Choroid plexus epithelial cell (primary cell): ENCODE measurements around the gene VEGFB.

ENCODE experiments used
- DNase-seq: peaks from one replicate; pipeline ENCODE4 v3.0.0-alpha.2; 2010; ENCODE audit warnings: low read depth
- H3K4me3 ChIP-seq: 2 replicates; pipeline ENCODE4 v1.5.1; 2011; ENCODE audit warnings: low read depth, mild to moderate bottlenecking, control low read depth, low read length, moderate library complexity
- CTCF ChIP-seq: conservative IDR thresholded peaks from 2 replicates; pipeline ENCODE4 v1.5.1; 2011; ENCODE audit warnings: low read depth, mild to moderate bottlenecking, control low read depth, inconsistent platforms, low read length, moderate library complexity

VEGFB gene

GRCh38 chr11:64229090-64229743 lies 5.2 kb upstream of the VEGFB start:
- no peak for TF ChIP-seq CTCF
- DNase-seq: no peak

GRCh38 chr11:64229744-64230170 lies 4.6 kb upstream of the VEGFB start:
- TF ChIP-seq CTCF: no peak
- no peak for DNase-seq
- peak overlapping the region; percentile 91 for H3K4me3 ChIP-seq

More at GRCh38 chr11:64229090-64229743, 5.2 kb upstream of the VEGFB start:
- no peak overlapping the region for H3K4me3 ChIP-seq

GRCh38 chr11:64230171-64230984 lies 4.0 kb upstream of the VEGFB start, which contains the start of gene DNAJC4:
TSS of gene DNAJC4 (plus strand) at chr11:64230548. CDS start at chr11:64230855, 307 bp downstream.
- no peak for TF ChIP-seq CTCF
- DNase-seq: peak; percentile 91
- H3K4me3 ChIP-seq: peak within 1 kb of the TSS; percentile 91

GRCh38 chr11:64230985-64231365 lies 3.4 kb upstream of the VEGFB start:
- H3K4me3 ChIP-seq: peak overlapping the region; percentile 91
- no peak for TF ChIP-seq CTCF
- DNase-seq: no peak

GRCh38 chr11:64231546-64231945 lies 2.8 kb upstream of the VEGFB start:
- TF ChIP-seq CTCF: no peak
- DNase-seq: no peak
- H3K4me3 ChIP-seq: no peak overlapping the region

GRCh38 chr11:64232182-64232966 lies 2.0 kb upstream of the VEGFB start:
- no peak for DNase-seq
- no peak for TF ChIP-seq CTCF

More at GRCh38 chr11:64232182-64232966, 2.0 kb upstream of the VEGFB start:
- H3K4me3 ChIP-seq: no peak overlapping the region
